Endothelial cell of umbilical vein (primary cell): Measurements from ENCODE around the gene VPS35L. TPM values are rescaled to one million over a fixed set of nuclear protein-coding genes. Genes with fewer than 3 reads are reported as not detected.

Source experiments
- BruUV-seq: library from RNA; stranded (reverse); fragments of 400-500 nt; replicated peaks from 2 replicates; lab custom pipeline; 2021; lab: Mats Ljungman, UMichigan
- CTCF ChIA-PET: fragments of 300-600, 350-600 bp; sonication (Branson Sonifier 250); formaldehyde crosslinking; loops from one replicate; lab custom pipeline; 2021; ENCODE audit warnings: antibody characterized with exemption, inconsistent platforms; lab: Charles Lee
- POLR2A ChIA-PET: fragments of 300-600, 350-600 bp; sonication (Branson Sonifier 250); formaldehyde crosslinking; loops from one replicate; lab custom pipeline; 2021; ENCODE audit warnings: antibody characterized with exemption, inconsistent platforms; lab: Charles Lee
- DNase-seq: peaks from one replicate; pipeline ENCODE4 v3.0.0-alpha.2; 2011; ENCODE audit warnings: low read depth, low spot score
- FAIRE-seq: peaks from 2 replicates; lab custom pipeline; 2011; peaks lifted over from hg19 to GRCh38; lab: Jason Lieb, UNC
- H2AFZ ChIP-seq: 2 replicates; pipeline ENCODE4 v1.6.0; 2012; ENCODE audit warnings: low read depth, low read length, control low read depth, inconsistent platforms
- H3K27ac ChIP-seq: 2 replicates; pipeline ENCODE4 v1.5.1; 2011; ENCODE audit warnings: low read depth, mild to moderate bottlenecking, control low read depth, low read length, moderate library complexity; ENCODE audit not compliant: insufficient read depth
- H3K27me3 ChIP-seq, 2 experiments: 2 replicates each; pipeline versions ENCODE4 v1.6.0 to v1.6.1; 2011; ENCODE audit warnings: low read length in 2 of 2, mixed read lengths in 1 of 2; ENCODE audit not compliant: control insufficient read depth in 2 of 2, insufficient read depth in 2 of 2
- H3K36me3 ChIP-seq, 2 experiments: 2 replicates in 1 of 2; 3 replicates in 1 of 2; pipeline ENCODE4 v1.5.1; 2011; ENCODE audit warnings: low read length in 2 of 2, mild to moderate bottlenecking in 1 of 2, moderate library complexity in 1 of 2; ENCODE audit not compliant: control insufficient read depth in 2 of 2, insufficient read depth in 2 of 2; ENCODE audit errors: extremely low read depth in 1 of 2
- H3K4me1 ChIP-seq: 3 replicates; pipeline ENCODE4 v1.5.1; 2011; ENCODE audit warnings: mild to moderate bottlenecking, low read length; ENCODE audit not compliant: control insufficient read depth, insufficient read depth; ENCODE audit errors: extremely low read depth
- H3K4me2 ChIP-seq: 2 replicates; pipeline ENCODE4 v1.6.1; 2011; ENCODE audit warnings: low read length, control low read depth, mixed read lengths; ENCODE audit not compliant: insufficient read depth
- H3K4me3 ChIP-seq, 3 experiments: fragments of 200-600 bp in 1 of 3; sonication (generic), shearing (Covaris generic) in 1 of 3; replicated peaks in 1 of 3; 2 replicates each; pipeline ENCODE4 v1.5.1; 2011 to 2016; ENCODE audit warnings: control low read depth in 3 of 3, low read length in 3 of 3, mild to moderate bottlenecking in 2 of 3, inconsistent platforms in 1 of 3, low read depth in 1 of 3, moderate library complexity in 1 of 3; ENCODE audit not compliant: insufficient read depth in 1 of 3
- H3K79me2 ChIP-seq: 2 replicates; pipeline ENCODE4 v1.6.0; 2012; ENCODE audit warnings: low read length, inconsistent platforms; ENCODE audit not compliant: control insufficient read depth, insufficient read depth
- H3K9ac ChIP-seq: replicated peaks from 2 replicates; pipeline ENCODE3; 2011; ENCODE audit warnings: low read length, control low read depth; ENCODE audit not compliant: insufficient read depth; ENCODE audit errors: extremely low read depth
- H3K9me1 ChIP-seq: replicated peaks from 3 replicates; pipeline ENCODE4 v1.6.0; 2011; ENCODE audit warnings: mild to moderate bottlenecking, low read length; ENCODE audit not compliant: control insufficient read depth, insufficient read depth; ENCODE audit errors: extremely low read depth
- H3K9me3 ChIP-seq: replicated peaks from 2 replicates; pipeline ENCODE4 v1.5.1; 2012; ENCODE audit warnings: low read length, inconsistent platforms; ENCODE audit not compliant: control insufficient read depth, insufficient read depth
- H4K20me1 ChIP-seq: replicated peaks from 2 replicates; pipeline ENCODE3; 2011; ENCODE audit warnings: mild to moderate bottlenecking, low read length; ENCODE audit not compliant: control insufficient read depth, insufficient read depth; ENCODE audit errors: extremely low read depth
- CTCF ChIP-seq, 2 donors: IDR thresholded peaks; 1 replicate in 1 of 2; 2 replicates in 1 of 2; pipeline ENCODE4 v1.5.1; 2011; ENCODE audit warnings: low read length in 2 of 2, mild to moderate bottlenecking in 2 of 2, moderate library complexity in 2 of 2, control low read depth in 1 of 2, inconsistent platforms in 1 of 2, low read depth in 1 of 2; ENCODE audit not compliant: insufficient read depth in 1 of 2; ENCODE audit errors: extremely low read depth in 1 of 2
- EZH2 ChIP-seq: IDR thresholded peaks from 2 replicates; pipeline ENCODE4 v1.6.1; 2012; ENCODE audit warnings: borderline replicate concordance, low read depth, mild to moderate bottlenecking, moderate library complexity, low read length, inconsistent platforms; ENCODE audit not compliant: severe bottlenecking
- FOS ChIP-seq: IDR thresholded peaks from 2 replicates; pipeline ENCODE4 v1.6.1; 2011; ENCODE audit warnings: mild to moderate bottlenecking, low read length, moderate library complexity, borderline replicate concordance; ENCODE audit not compliant: insufficient read depth
- GATA2 ChIP-seq: IDR thresholded peaks from 2 replicates; pipeline ENCODE4 v1.7.0; 2011; ENCODE audit warnings: low read depth, mild to moderate bottlenecking, moderate library complexity, mixed read lengths, low read length; ENCODE audit not compliant: insufficient read length, insufficient read depth
- JUN ChIP-seq: IDR thresholded peaks from 2 replicates; pipeline ENCODE4 v1.6.1; 2011; ENCODE audit warnings: borderline replicate concordance, low read depth; ENCODE audit not compliant: insufficient read length, insufficient read depth
- MAX ChIP-seq: IDR thresholded peaks from 2 replicates; pipeline ENCODE4 v1.6.1; 2011; ENCODE audit not compliant: insufficient read depth, insufficient read length
- MYC ChIP-seq: IDR thresholded peaks from one replicate; pipeline ENCODE4 v1.6.1; 2011; ENCODE audit warnings: mild to moderate bottlenecking, low read depth, low read length
- POLR2A ChIP-seq: IDR thresholded peaks from 2 replicates; pipeline ENCODE4 v1.6.1; 2012; ENCODE audit warnings: low read depth, mild to moderate bottlenecking, control low read depth, low read length
- POLR2AphosphoS5 ChIP-seq: IDR thresholded peaks from 2 replicates; pipeline ENCODE4 v1.6.1; 2012; ENCODE audit warnings: low read depth, mild to moderate bottlenecking, control low read depth, low read length, moderate library complexity; ENCODE audit not compliant: insufficient read depth
- dilution Hi-C: fragments of 300-500 bp; cut with MboI; formaldehyde crosslinking; loops from one replicate; pipeline ENCODE4 v1.15.0; 2019; ENCODE audit warnings: low sequenced_read_pairs; ENCODE audit not compliant: extremely low pct_ligation_motif_present
- intact Hi-C: fragments of 100-400 bp; cut with micrococcal nuclease; formaldehyde crosslinking; loops from one replicate; pipeline ENCODE4 v1.10.0; 2022
- polyA plus RNA-seq, 4 experiments: library from polyadenylated mRNA; depleted of rRNA in 3 of 4; stranded (reverse) in 3 of 4; unstranded in 1 of 4; fragments of >200 nt; gene quantifications; 2 replicates each; pipeline versions ENCODE4 v1.2.1 to v1.2.3, GENCODE V29; 2011 to 2012; ENCODE audit warnings: missing spikeins in 1 of 4
- total RNA-seq: library from RNA; stranded (reverse); gene quantifications from 2 replicates; pipeline ENCODE4 v1.2.3, GENCODE V29; 2021

Gene VPS35L
- total and polyA plus RNA-seq, 2 donors (not counting 3 experiments of a cell fraction or from before 2014, with no cell fraction given), result 49.1 to 91.1 TPM

GRCh38 chr16:19625039-19625438, 69.5 kb downstream of the VPS35L start:
- Histone ChIP-seq H3K4me2 (no peak overlapping the region), H3K9ac (no peak overlapping the region), H2AFZ (no peak overlapping the region), H3K27ac (no peak overlapping the region), H3K27me3 (no peaks in the 10 kb centered on the region), H3K36me3 (peaks cover 0 to 5% of the 10 kb centered on the region in 2 experiments), H3K4me1 (no peaks in the 10 kb centered on the region), H3K4me3 (no peak overlapping the region), H3K9me3 (no peaks in the 10 kb centered on the region), H3K9me1 (no peaks in the 10 kb centered on the region), H3K79me2 (no peaks in the 10 kb centered on the region), H4K20me1 (no peaks in the 10 kb centered on the region)
- TF ChIP-seq EZH2 (no peak), JUN (no peak), POLR2AphosphoS5 (no peak), MYC (no peak), POLR2A (no peak), FOS (no peak), CTCF (IDR thresholded peaks at IDR 0.05; ENCODE audit: extremely low read depth in 1 of 2, insufficient read depth in 1 of 2, low read depth in 1 of 2, low read length in 2 of 2) (no peak), GATA2 (no peak), MAX (no peak)
- DNase-seq, result no peak
- dilution Hi-C loops, result no loop called here
- intact Hi-C loops, result no loop called here
- no TSS peak for BruUV-seq
- ChIA-PET CTCF (interaction anchor here (1.7 to 2.0 kb wide), 3 partner anchors 10 to 41 kb away, joined by 4 to 6 read pairs (median 5); no protein-coding TSS in a partner anchor), POLR2A (no interaction called here)
- no peak for FAIRE-seq
